Tibial nerve (tissue), 4 donors: ENCODE results near the gene TPRN. TPM values are rescaled to one million over a fixed set of nuclear protein-coding genes. Genes with fewer than 3 reads are reported as not detected.
A peak's percentile ranks its signal among the peaks of the same experiment; 100 is the strongest.
"Not testable (repeated sequence)": the region's sequence is repeated elsewhere in the genome, so short reads cannot be mapped to it uniquely, and the experiment has no call there.

Experiments used
- DNase-seq, 2 donors: peaks; one replicate each; pipeline ENCODE4 v3.0.0-alpha.2; 2019; ENCODE audit warnings: low spot score in 2 of 2
- H3K27ac ChIP-seq, 4 donors: fragments of 200-600 bp; sonication (generic) in 3 of 4; one replicate each; pipeline ENCODE4 v1.5.1; 2017 to 2019; ENCODE audit warnings: mild to moderate bottlenecking in 1 of 4
- H3K27me3 ChIP-seq, 2 donors: fragments of 200-600 bp; sonication (generic) in 1 of 2; one replicate each; pipeline versions ENCODE4 v1.5.1 to v1.6.0; 2017 to 2019
- H3K36me3 ChIP-seq, 3 donors: fragments of 200-600 bp; sonication (generic); one replicate each; pipeline ENCODE4 v1.5.1; 2018 to 2019
- H3K4me1 ChIP-seq, 4 donors: fragments of 200-600 bp; sonication (generic) in 3 of 4; one replicate each; pipeline ENCODE4 v1.5.1; 2017 to 2019
- H3K4me3 ChIP-seq, 4 donors: fragments of 200-600 bp; sonication (generic) in 3 of 4; one replicate each; pipeline ENCODE4 v1.5.1; 2017 to 2019; ENCODE audit warnings: mild to moderate bottlenecking in 1 of 4, moderate library complexity in 1 of 4
- H3K9me3 ChIP-seq, 4 donors: fragments of 200-600 bp; sonication (generic) in 3 of 4; one replicate each; pipeline ENCODE4 v1.5.1; 2017 to 2019
- EP300 ChIP-seq, 2 donors: sonication (generic); formaldehyde crosslinking; IDR thresholded peaks; one replicate each; pipeline ENCODE4 v1.6.1; 2017; ENCODE audit warnings: antibody characterized with exemption in 2 of 2, mild to moderate bottlenecking in 1 of 2
- POLR2A ChIP-seq, 2 donors: fragments of 450-650 bp; IDR thresholded peaks; one replicate each; pipeline ENCODE4 v1.6.1; 2017; ENCODE audit warnings: antibody characterized with exemption in 2 of 2, mild to moderate bottlenecking in 2 of 2, moderate library complexity in 2 of 2
- WGBS, 2 donors: methylation state at CpG; one replicate each; pipeline ENCODE4 v1.1.5; 2018; 5-methylcytosine and 5-hydroxymethylcytosine counted together
- total RNA-seq, 4 donors: library from RNA; depleted of rRNA; stranded (reverse); fragments of >200 nt; gene quantifications; one replicate each; pipeline ENCODE4 v1.1.0, GENCODE V29; 2016
- TF ChIP-seq, protein P1 (sequence below), 5 experiments: fragments of 200-600 bp in 3 of 5; fragments of 450-650 bp in 2 of 5; sonication (generic) in 3 of 5; IDR thresholded peaks; one replicate each; pipeline ENCODE4 v1.5.1; 2016 to 2019; ENCODE audit warnings: antibody characterized with exemption in 5 of 5, mild to moderate bottlenecking in 3 of 5, moderate library complexity in 2 of 5

TPRN gene
- total RNA-seq, 4 donors from 2014 or later: 6.8 to 12.3 (median 8.9) TPM

DNA sequence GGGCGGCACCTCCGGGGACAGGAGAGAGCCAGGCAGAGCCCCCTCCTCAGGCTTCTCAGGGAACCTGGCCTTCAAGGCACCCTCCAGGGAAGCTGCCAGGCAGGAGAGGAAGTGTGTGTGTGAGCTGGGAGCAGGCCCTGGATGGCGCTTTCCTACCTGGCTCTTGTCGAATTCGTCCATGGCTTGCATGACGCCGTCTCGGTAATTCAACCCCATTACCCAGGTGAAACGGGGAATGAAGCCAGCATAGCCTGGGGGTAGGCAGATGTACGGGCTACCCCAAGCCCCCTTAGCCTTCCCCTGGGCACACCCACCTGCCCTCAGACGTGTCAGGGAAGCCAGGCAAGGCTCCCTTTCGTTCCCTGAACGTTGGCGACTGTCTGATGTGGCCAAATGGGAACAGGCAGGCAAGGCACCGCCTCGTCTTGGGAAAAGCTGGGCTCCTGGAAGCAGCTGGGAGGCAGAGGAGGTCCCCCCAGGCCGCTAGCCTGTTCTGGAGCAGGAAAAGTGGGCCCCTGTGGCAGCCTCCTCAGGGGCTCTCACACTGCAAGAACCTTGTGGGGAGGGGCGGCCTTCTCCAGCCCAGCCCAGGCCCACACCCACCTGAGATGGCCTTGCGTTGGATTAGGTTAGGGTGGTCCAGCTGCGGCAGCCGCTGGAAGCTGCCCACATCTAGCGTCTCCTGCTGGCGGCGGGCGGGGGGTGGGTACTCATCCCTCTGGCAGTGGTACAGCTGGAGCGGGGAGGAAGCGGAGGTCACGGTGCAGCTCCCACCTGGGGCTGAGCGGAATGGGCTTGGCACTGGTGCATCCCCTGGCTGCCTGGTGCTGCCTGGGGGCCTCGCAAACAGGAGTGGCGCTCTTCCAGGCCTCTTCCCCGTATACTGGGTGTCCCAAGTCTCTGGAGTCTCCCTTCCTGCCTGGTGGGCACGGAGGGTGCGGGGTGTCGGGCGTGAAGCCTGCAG lies 44.2 kb upstream of the TPRN start:
- Histone ChIP-seq H3K4me3 (no peak overlapping the region), H3K9me3 (no peaks in the 10 kb centered on the region), H3K4me1 (peaks cover 0 to 36% (median 17%) of the 10 kb centered on the region in 4 donors), H3K36me3 (peaks cover 0 to 20% (median 10%) of the 10 kb centered on the region in 3 donors), H3K27me3 (no peaks in the 10 kb centered on the region), H3K27ac (no peak overlapping the region)
- 57 to 74% methylated on average over 23 to 30 of the region's 36 CpGs for WGBS, 2 donors
- no peak for TF ChIP-seq EP300 (IDR thresholded peaks at IDR 0.05)
- no peak for TF ChIP-seq POLR2A (IDR thresholded peaks at IDR 0.05)
- TF ChIP-seq, protein P1, sequence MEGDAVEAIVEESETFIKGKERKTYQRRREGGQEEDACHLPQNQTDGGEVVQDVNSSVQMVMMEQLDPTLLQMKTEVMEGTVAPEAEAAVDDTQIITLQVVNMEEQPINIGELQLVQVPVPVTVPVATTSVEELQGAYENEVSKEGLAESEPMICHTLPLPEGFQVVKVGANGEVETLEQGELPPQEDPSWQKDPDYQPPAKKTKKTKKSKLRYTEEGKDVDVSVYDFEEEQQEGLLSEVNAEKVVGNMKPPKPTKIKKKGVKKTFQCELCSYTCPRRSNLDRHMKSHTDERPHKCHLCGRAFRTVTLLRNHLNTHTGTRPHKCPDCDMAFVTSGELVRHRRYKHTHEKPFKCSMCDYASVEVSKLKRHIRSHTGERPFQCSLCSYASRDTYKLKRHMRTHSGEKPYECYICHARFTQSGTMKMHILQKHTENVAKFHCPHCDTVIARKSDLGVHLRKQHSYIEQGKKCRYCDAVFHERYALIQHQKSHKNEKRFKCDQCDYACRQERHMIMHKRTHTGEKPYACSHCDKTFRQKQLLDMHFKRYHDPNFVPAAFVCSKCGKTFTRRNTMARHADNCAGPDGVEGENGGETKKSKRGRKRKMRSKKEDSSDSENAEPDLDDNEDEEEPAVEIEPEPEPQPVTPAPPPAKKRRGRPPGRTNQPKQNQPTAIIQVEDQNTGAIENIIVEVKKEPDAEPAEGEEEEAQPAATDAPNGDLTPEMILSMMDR (IDR thresholded peaks at IDR 0.05): no peak
- no peak for DNase-seq

DNA sequence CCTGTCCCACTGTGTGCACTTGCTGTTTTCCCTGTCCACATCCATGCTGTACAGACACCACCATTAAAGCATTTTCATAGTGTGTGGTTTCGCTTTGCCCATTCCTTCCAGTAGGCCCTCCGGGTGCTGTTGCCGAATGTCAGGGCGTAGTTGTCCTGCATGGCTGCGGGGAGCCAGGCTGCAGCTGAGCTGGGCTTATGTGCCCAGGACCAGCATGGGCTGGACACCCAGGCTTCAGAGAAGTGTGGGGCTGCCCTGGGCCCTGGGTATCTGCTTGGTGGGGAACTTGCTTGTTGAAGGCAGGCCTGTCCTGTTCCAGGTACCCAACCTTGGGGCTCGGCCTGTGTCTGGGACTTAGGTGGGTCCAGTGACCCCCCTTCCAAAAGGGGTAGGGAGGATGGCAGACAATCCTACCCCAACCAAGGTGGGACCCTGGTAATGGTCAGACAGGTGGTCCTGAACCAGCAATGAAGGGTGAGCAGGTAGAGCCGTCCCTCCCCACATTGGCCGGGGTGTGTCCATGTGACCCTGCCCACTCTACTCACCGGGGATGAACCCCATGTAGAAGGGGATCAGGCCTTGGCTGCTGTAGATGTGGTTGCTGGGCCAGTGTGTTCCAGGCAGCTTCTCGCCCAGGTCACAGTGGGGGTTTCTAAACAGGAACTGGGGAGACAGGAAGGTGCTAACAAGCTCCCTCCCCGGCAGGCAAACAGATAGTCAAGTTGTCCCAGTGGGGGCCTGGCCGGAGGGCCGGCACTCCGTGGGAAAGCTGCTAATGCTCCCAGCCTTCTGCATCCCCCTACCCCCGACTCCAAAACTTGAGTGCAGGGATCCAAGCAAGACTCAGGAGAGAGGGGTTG lies 43.3 kb upstream of the TPRN start:
- Histone ChIP-seq H3K27me3 (no peaks in the 10 kb centered on the region), H3K9me3 (no peaks in the 10 kb centered on the region), H3K27ac (no peak overlapping the region), H3K4me1 (peaks cover 0 to 45% (median 21%) of the 10 kb centered on the region in 4 donors), H3K36me3 (peaks cover 0 to 20% (median 10%) of the 10 kb centered on the region in 3 donors), H3K4me3 (no peak overlapping the region)
- DNase-seq: no peak
- TF ChIP-seq EP300 (IDR thresholded peaks at IDR 0.05) (no peak), POLR2A (IDR thresholded peaks at IDR 0.05) (no peak)
- TF ChIP-seq, protein P1 (IDR thresholded peaks at IDR 0.05): no peak
- WGBS, 2 donors: 64 to 81% methylated on average over 11 to 14 of the region's 15 CpGs

DNA sequence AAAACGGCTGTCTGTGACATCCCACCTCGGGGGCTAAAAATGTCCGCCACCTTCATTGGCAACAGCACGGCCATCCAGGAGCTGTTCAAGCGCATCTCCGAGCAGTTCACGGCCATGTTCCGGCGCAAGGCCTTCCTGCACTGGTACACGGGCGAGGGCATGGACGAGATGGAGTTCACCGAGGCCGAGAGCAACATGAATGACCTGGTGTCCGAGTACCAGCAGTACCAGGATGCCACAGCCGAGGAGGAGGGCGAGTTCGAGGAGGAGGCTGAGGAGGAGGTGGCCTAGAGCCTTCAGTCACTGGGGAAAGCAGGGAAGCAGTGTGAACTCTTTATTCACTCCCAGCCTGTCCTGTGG lies 42.7 kb upstream of the TPRN start:
- H3K4me1 ChIP-seq: peaks cover 0 to 51% (median 23%) of the 10 kb centered on the region in 4 donors
- 87 to 89% methylated on average over 18 of the region's 18 CpGs for WGBS, 2 donors
- not testable (repeated sequence) for H3K27me3 ChIP-seq, H3K9me3 ChIP-seq, H3K27ac ChIP-seq, H3K4me3 ChIP-seq, DNase-seq
- peaks cover 0 to 20% (median 10%) of the 10 kb centered on the region in 3 donors for H3K36me3 ChIP-seq

DNA sequence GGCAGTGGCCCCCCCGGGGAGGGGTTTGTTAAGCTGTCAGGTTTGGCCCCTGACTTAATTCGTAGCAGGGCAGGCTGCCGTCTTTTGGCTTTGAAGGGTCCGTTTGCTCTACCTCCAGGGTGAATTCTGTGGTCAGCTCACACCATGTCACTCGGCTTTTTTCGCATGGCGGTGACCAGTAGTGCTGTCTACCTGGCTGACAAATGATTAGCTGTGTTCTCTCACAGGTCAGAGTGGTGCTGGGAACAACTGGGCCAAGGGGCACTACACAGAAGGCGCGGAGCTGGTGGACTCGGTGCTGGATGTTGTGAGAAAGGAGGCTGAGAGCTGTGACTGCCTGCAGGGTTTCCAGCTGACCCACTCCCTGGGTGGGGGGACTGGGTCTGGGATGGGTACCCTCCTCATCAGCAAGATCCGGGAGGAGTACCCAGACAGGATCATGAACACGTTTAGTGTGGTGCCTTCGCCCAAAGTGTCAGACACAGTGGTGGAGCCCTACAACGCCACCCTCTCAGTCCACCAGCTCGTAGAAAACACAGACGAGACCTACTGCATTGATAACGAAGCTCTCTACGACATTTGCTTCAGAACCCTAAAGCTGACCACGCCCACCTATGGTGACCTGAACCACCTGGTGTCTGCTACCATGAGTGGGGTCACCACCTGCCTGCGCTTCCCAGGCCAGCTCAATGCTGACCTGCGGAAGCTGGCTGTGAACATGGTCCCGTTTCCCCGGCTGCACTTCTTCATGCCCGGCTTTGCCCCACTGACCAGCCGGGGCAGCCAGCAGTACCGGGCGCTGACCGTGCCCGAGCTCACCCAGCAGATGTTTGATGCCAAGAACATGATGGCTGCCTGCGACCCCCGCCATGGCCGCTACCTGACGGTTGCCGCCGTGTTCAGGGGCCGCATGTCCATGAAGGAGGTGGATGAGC lies 42.0 kb upstream of the TPRN start:
- no peak for DNase-seq
- Histone ChIP-seq H3K27me3 (no peaks in the 10 kb centered on the region), H3K4me3 (peak overlapping the region; percentile 48 to 90 (median 75)), H3K27ac (peak overlapping the region; percentile 61 to 94 (median 90)), H3K36me3 (peaks cover 0 to 20% (median 10%) of the 10 kb centered on the region in 3 donors), H3K4me1 (peaks cover 0 to 58% (median 23%) of the 10 kb centered on the region in 4 donors), H3K9me3 (no peaks in the 10 kb centered on the region)
- TF ChIP-seq EP300 (IDR thresholded peaks at IDR 0.05) (no peak), POLR2A (IDR thresholded peaks at IDR 0.05) (no peak)
- TF ChIP-seq, protein P1 (IDR thresholded peaks at IDR 0.05): no peak
- WGBS, 2 donors: 72 to 75% methylated on average over 34 of the region's 36 CpGs
